GM13976 (cell line): ENCODE data around the gene CDC42SE2.
"Not testable (repeated sequence)": the region's sequence is repeated elsewhere in the genome, so short reads cannot be mapped to it uniquely, and the experiment has no call there.

Source experiments
- DNase-seq: peaks from one replicate; pipeline ENCODE4 v3.0.0; 2012; ENCODE audit warnings: low spot score
- CTCF ChIP-seq: IDR thresholded peaks from 2 replicates; pipeline ENCODE4 v1.5.1; 2012; ENCODE audit warnings: borderline replicate concordance, mild to moderate bottlenecking; ENCODE audit not compliant: insufficient read depth; ENCODE audit errors: extremely low read depth, missing control alignments, control extremely low read depth
- in situ Hi-C: fragments of 300-500 bp; cut with MboI; formaldehyde crosslinking; loops from one replicate; pipeline ENCODE4 v1.12.0; 2022; ENCODE audit warnings: low sequenced_read_pairs, mixed read lengths, inconsistent platforms; ENCODE audit not compliant: unreplicated experiment

Gene CDC42SE2

GRCh38 chr5:131396015-131396414 lies 132.2 kb downstream of the CDC42SE2 start:
- DNase-seq, result peak; percentile 61
- in situ Hi-C loops, result loop anchor here (25.0 kb wide), 1 partner anchor 234 kb away; the partner anchor contains the start of genes HINT1 and LYRM7
- TF ChIP-seq CTCF, result no peak

GRCh38 chr5:131396630-131397273 lies 132.9 kb downstream of the CDC42SE2 start:
- in situ Hi-C loops, result loop anchor here (25.0 kb wide), 1 partner anchor 234 kb away; the partner anchor contains the start of genes HINT1 and LYRM7
- no peak for DNase-seq
- no peak for TF ChIP-seq CTCF

- not testable (repeated sequence) for DNase-seq
- in situ Hi-C loops, result loop anchor here (25.0 kb wide), 1 partner anchor 237 kb away; the partner anchor contains the start of genes HINT1 and LYRM7
Observed at GRCh38 chr5:131399007-131399406, 135.2 kb downstream of the CDC42SE2 start.

GRCh38 chr5:131400585-131400984 lies 136.7 kb downstream of the CDC42SE2 start:
- TF ChIP-seq CTCF, result no peak
- in situ Hi-C loops, result loop anchor here (25.0 kb wide), 2 partner anchors 513 to 1288 kb away; no protein-coding TSS in a partner anchor
- DNase-seq, result no peak

- TF ChIP-seq CTCF, result no peak
- no peak for DNase-seq
- in situ Hi-C loops, result loop anchor here (25.0 kb wide), 2 partner anchors 518 to 1293 kb away; no protein-coding TSS in a partner anchor
Observed at GRCh38 chr5:131405674-131406073, 141.8 kb downstream of the CDC42SE2 start.

- TF ChIP-seq CTCF, result no peak
- DNase-seq, result no peak
- in situ Hi-C loops, result loop anchor here (25.0 kb wide), 2 partner anchors 519 to 1294 kb away; no protein-coding TSS in a partner anchor
Observed at GRCh38 chr5:131406076-131406475, 142.2 kb downstream of the CDC42SE2 start.

GRCh38 chr5:131406975-131407638 lies 143.3 kb downstream of the CDC42SE2 start:
- TF ChIP-seq CTCF, result no peak
- in situ Hi-C loops, result loop anchor here (25.0 kb wide), 2 partner anchors 520 to 1295 kb away; no protein-coding TSS in a partner anchor
- DNase-seq, result no peak
